ENCODE data around the gene CDKN2B-AS1. TPM values are rescaled to one million over a fixed set of nuclear protein-coding genes. Genes with fewer than 3 reads are reported as not detected.
A peak's percentile ranks its signal among the peaks of the same experiment; 100 is the strongest.
"Not testable (repeated sequence)": the region's sequence is repeated elsewhere in the genome, so short reads cannot be mapped to it uniquely, and the experiment has no call there.

The CDKN2B-AS1 gene
- 1 to 10 TPM in 1 of 2 donors, under 1 TPM in 1; 0.58 to 1.2 TPM for total RNA-seq
- polyA plus RNA-seq = 1 to 10 TPM in 1 of 2 donors, under 1 TPM in 1; 0.97 to 8.0 TPM
- long read RNA-seq, donor 1, partial matches to known transcripts = 0 of 2 reads
- long read RNA-seq, donor 1, other reads (novel, unspliced or antisense) = 2 of 2 reads
- long read RNA-seq, donor 2 = 0 reads

DNA sequence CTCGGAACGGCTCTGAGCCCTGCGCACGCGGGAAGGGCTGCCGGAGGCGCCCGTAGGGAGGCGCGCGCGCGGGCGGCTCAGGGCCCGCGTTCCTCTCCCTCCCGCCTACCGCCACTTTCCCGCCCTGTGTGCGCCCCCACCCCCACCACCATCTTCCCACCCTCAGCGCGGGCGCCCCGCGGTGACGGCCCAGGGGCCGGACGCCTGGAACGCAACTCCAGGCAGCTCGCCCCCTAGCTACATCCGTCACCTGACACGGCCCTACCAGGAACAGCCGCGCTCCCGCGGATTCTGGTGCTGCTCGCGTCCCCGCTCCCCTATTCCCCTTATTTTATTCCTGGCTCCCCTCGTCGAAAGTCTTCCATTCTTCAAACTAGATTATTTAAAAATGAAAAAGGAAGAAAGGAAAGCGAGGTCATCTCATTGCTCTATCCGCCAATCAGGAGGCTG is at the start of gene CDKN2B-AS1:
TSS of gene CDKN2B-AS1 (plus strand) at position 236 of the 450 bp plus-strand sequence.
- Histone ChIP-seq H3K36me3 (ENCODE audit: control insufficient read depth in 1 of 2, insufficient read depth in 2 of 2, low read length in 1 of 2) (no peaks in the 10 kb centered on the region), H3K27me3 (ENCODE audit: control insufficient read depth in 1 of 2, insufficient read depth in 2 of 2, low read length in 1 of 2) (no peaks in the 10 kb centered on the region), H3K4me1 (ENCODE audit: control insufficient read depth in 1 of 2, insufficient read depth in 2 of 2, low read length in 2 of 2) (no peaks in the 10 kb centered on the region), H3K9me3 (ENCODE audit: control insufficient read depth, low read length) (no peaks in the 10 kb centered on the region), H3K27ac (ENCODE audit: low read depth in 1 of 2, low read length in 2 of 2) (no peak within 1 kb of the TSS), H3K4me3 (ENCODE audit: low read length in 2 of 2) (peak within 1 kb of the TSS; percentile 64 to 72)
- peak; percentile 72 to 80 for DNase-seq
- peak; percentile 72 for ATAC-seq (ENCODE audit: low FRiP score)
- intact Hi-C loops (cut with DNase I) = no loop called here
- WGBS, 2 donors = 1% methylated on average over 19 to 43 of the region's 43 CpGs

DNA sequence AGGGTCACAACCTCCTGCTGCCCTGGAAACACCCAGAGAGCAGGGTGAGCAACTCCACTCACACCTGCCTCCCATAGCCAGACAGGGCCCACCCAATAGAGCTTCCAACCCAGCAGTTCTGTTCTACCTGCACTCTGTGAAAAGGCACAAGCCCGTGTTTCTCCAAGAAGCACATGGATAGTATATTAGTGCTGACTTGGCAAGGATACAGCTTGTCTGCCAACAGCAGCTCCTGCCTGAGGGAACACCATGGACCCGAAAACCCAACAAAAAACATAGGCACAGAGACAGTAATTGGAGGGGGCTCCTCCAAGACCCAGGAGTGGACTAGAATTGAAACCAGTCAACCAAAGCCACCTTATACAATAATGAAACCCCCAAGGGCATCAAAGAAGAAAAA is 49.0 kb upstream of the CDKN2B-AS1 start:
- H3K4me1 ChIP-seq (ENCODE audit: control insufficient read depth in 1 of 2, insufficient read depth in 2 of 2, low read length in 2 of 2) = no peaks in the 10 kb centered on the region
- no peaks in the 10 kb centered on the region for H3K36me3 ChIP-seq (ENCODE audit: control insufficient read depth in 1 of 2, insufficient read depth in 2 of 2, low read length in 1 of 2)
- intact Hi-C loops (cut with DNase I) = no loop called here
- H3K4me3 ChIP-seq (ENCODE audit: low read length in 2 of 2) = no peak overlapping the region
- 77 to 84% methylated on average over 2 of the region's 2 CpGs for WGBS, 2 donors
- ATAC-seq (ENCODE audit: low FRiP score) (no peak), DNase-seq (no peak)
- no peak overlapping the region for H3K27ac ChIP-seq (ENCODE audit: low read depth in 1 of 2, low read length in 2 of 2)
- peaks cover 1% of the 10 kb centered on the region for H3K9me3 ChIP-seq (ENCODE audit: control insufficient read depth, low read length)
- no peaks in the 10 kb centered on the region for H3K27me3 ChIP-seq (ENCODE audit: control insufficient read depth in 1 of 2, insufficient read depth in 2 of 2, low read length in 1 of 2)

DNA sequence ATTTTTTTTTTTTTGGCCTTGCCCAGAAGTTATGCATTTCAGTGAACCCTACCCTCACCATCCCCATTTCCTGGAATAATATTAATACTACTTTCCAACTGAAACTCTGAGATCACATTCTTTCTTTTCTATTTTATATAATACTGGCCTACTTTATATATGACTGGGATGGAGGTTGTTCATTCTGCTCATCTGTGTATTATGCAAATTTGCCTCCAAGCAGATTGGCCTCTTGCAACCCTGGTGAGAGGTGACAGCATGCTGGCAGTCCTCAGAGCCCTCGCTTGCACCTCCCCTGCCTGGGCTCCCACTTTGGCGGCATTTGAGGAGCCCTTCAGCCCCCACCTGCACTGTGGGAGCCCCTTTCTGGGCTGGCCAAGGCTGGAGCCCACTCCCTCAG is 35.8 kb upstream of the CDKN2B-AS1 start:
- DNase-seq (no peak), ATAC-seq (ENCODE audit: low FRiP score) (no peak)
- no peak overlapping the region for H3K4me3 ChIP-seq (ENCODE audit: low read length in 2 of 2)
- intact Hi-C loops (cut with DNase I) = no loop called here
- H3K4me1 ChIP-seq (ENCODE audit: control insufficient read depth in 1 of 2, insufficient read depth in 2 of 2, low read length in 2 of 2) = no peaks in the 10 kb centered on the region
- no peak overlapping the region for H3K27ac ChIP-seq (ENCODE audit: low read depth in 1 of 2, low read length in 2 of 2)
- 80 to 84% methylated on average over 2 of the region's 2 CpGs for WGBS, 2 donors
- H3K9me3 ChIP-seq (ENCODE audit: control insufficient read depth, low read length) = peaks cover 2% of the 10 kb centered on the region
- no peaks in the 10 kb centered on the region for H3K36me3 ChIP-seq (ENCODE audit: control insufficient read depth in 1 of 2, insufficient read depth in 2 of 2, low read length in 1 of 2)
- no peaks in the 10 kb centered on the region for H3K27me3 ChIP-seq (ENCODE audit: control insufficient read depth in 1 of 2, insufficient read depth in 2 of 2, low read length in 1 of 2)

DNA sequence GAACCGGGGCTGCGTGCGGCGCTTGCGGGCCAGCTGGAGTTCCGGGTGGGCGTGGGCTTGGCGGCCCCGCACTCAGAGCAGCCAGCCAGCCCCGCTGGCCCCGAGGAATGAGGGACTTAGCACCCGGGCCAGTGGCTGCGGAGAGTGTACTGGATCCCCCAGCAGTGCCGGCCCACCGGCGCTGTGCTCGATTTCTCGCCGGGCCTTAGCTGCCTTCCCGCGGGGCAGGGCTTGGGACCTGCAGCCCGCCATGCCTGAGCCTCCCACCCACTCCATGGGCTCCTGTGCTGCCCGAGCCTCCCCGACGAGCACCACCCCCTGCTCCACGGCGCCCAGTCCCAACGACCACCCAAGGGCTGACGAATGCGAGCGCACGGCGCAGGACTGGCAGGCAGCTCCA is 35.3 kb upstream of the CDKN2B-AS1 start:
- H3K4me3 ChIP-seq (ENCODE audit: low read length in 2 of 2); H3K27me3 ChIP-seq (ENCODE audit: control insufficient read depth in 1 of 2, insufficient read depth in 2 of 2, low read length in 1 of 2); ATAC-seq (ENCODE audit: low FRiP score); intact Hi-C loops (cut with DNase I); H3K27ac ChIP-seq (ENCODE audit: low read depth in 1 of 2, low read length in 2 of 2); H3K9me3 ChIP-seq (ENCODE audit: control insufficient read depth, low read length); DNase-seq; H3K36me3 ChIP-seq (ENCODE audit: control insufficient read depth in 1 of 2, insufficient read depth in 2 of 2, low read length in 1 of 2); H3K4me1 ChIP-seq (ENCODE audit: control insufficient read depth in 1 of 2, insufficient read depth in 2 of 2, low read length in 2 of 2): not testable (repeated sequence)
- 86 to 94% methylated on average over 17 to 33 of the region's 33 CpGs for WGBS, 2 donors

DNA sequence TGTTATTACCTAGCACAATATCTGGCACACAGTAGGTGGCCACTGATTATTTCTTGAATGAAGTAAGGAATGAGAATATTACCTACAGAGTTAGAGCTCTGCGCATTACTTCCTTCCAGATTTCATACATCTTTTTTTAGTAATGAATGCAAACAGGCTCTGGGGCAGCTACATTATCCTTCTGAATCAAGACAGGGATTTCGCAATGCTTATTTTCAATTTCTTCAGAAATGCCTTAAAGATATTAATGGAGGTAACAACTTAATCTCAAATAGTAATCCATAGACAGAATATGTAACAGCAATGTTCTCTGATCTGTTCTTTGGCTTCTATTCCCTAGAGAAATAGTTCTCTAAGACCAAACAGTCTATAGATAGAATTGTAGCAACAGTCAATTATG is 33.0 kb upstream of the CDKN2B-AS1 start:
- ATAC-seq (ENCODE audit: low FRiP score) = no peak
- intact Hi-C loops (cut with DNase I) = no loop called here
- Histone ChIP-seq H3K4me3 (ENCODE audit: low read length in 2 of 2) (no peak overlapping the region), H3K9me3 (ENCODE audit: control insufficient read depth, low read length) (peaks cover 3% of the 10 kb centered on the region), H3K4me1 (ENCODE audit: control insufficient read depth in 1 of 2, insufficient read depth in 2 of 2, low read length in 2 of 2) (no peaks in the 10 kb centered on the region), H3K36me3 (ENCODE audit: control insufficient read depth in 1 of 2, insufficient read depth in 2 of 2, low read length in 1 of 2) (no peaks in the 10 kb centered on the region), H3K27me3 (ENCODE audit: control insufficient read depth in 1 of 2, insufficient read depth in 2 of 2, low read length in 1 of 2) (peaks cover 0 to 2% of the 10 kb centered on the region in 2 donors), H3K27ac (ENCODE audit: low read depth in 1 of 2, low read length in 2 of 2) (no peak overlapping the region)
- no peak for DNase-seq
- 93 to 94% methylated on average over 2 of the region's 2 CpGs for WGBS, 2 donors

DNA sequence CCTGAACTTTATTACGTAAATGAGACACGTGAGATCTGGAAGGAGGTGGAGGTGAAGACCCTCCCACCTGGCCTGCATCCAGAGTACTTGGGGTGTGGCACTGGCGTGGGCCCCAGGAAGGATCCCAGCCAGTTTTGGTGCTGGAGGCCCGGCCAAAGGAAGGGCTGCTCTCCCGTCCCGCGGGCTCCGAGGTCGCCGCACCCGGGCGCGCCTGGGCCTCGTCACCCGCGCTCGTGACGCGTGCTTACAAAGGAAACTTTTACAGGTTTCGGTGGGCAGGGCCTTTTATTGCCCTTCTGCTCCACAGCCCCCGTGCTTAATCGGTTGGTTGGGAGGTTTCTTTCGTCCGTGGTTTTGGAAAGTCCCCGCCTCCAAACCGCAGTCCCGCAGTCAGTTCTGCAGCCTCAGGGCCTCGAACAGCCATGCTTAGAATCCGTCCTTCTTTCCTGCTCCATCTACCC is 29.6 kb upstream of the CDKN2B-AS1 start:
- intact Hi-C loops (cut with DNase I) = no loop called here
- Histone ChIP-seq H3K36me3 (ENCODE audit: control insufficient read depth in 1 of 2, insufficient read depth in 2 of 2, low read length in 1 of 2) (no peaks in the 10 kb centered on the region), H3K9me3 (ENCODE audit: control insufficient read depth, low read length) (peaks cover 3% of the 10 kb centered on the region), H3K4me3 (ENCODE audit: low read length in 2 of 2) (no peak overlapping the region), H3K27me3 (ENCODE audit: control insufficient read depth in 1 of 2, insufficient read depth in 2 of 2, low read length in 1 of 2) (peaks cover 0 to 2% of the 10 kb centered on the region in 2 donors), H3K4me1 (ENCODE audit: control insufficient read depth in 1 of 2, insufficient read depth in 2 of 2, low read length in 2 of 2) (no peaks in the 10 kb centered on the region), H3K27ac (ENCODE audit: low read depth in 1 of 2, low read length in 2 of 2) (no peak overlapping the region)
- ATAC-seq (ENCODE audit: low FRiP score) = no peak
- WGBS, 2 donors = 3 to 4% methylated on average over 24 to 29 of the region's 29 CpGs
- DNase-seq = peak; percentile 51 to 71

DNA sequence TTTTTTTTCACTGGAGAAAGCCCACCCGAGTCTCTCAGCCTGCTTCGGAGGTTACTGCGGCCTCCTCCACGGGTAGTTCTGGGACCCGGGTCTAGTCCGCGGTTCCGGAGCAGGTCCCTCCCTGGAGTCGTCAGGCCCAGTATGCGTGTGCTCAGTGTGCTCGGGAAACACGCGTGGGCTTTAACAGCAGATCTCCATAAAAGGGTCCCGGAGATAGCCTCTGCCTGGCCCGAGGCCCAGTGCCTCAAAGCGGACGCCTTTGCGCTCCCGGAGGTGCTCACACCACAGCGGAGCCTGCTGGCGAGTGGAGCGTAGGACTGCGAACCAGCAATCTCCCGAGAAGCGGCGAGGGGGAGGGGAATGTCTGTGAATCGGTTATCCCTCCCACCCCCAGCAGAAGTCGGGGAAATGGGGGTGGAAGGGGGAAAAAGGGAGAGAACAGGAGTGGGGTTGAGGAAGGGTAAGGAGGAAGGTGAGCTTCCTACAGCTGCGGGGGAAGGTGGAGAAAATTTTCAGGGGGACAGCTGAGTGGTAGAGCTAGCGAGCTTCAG is 29.1 kb upstream of the CDKN2B-AS1 start:
- peak; percentile 50 for ATAC-seq (ENCODE audit: low FRiP score)
- peak; percentile 71 to 74 for DNase-seq
- intact Hi-C loops (cut with DNase I) = no loop called here
- Histone ChIP-seq H3K4me3 (ENCODE audit: low read length in 2 of 2) (no peak overlapping the region), H3K9me3 (ENCODE audit: control insufficient read depth, low read length) (peaks cover 3% of the 10 kb centered on the region), H3K27me3 (ENCODE audit: control insufficient read depth in 1 of 2, insufficient read depth in 2 of 2, low read length in 1 of 2) (peaks cover 0 to 2% of the 10 kb centered on the region in 2 donors), H3K27ac (ENCODE audit: low read depth in 1 of 2, low read length in 2 of 2) (no peak overlapping the region), H3K4me1 (ENCODE audit: control insufficient read depth in 1 of 2, insufficient read depth in 2 of 2, low read length in 2 of 2) (no peaks in the 10 kb centered on the region), H3K36me3 (ENCODE audit: control insufficient read depth in 1 of 2, insufficient read depth in 2 of 2, low read length in 1 of 2) (no peaks in the 10 kb centered on the region)
- WGBS, 2 donors = 2 to 3% methylated on average over 25 to 30 of the region's 30 CpGs

DNA sequence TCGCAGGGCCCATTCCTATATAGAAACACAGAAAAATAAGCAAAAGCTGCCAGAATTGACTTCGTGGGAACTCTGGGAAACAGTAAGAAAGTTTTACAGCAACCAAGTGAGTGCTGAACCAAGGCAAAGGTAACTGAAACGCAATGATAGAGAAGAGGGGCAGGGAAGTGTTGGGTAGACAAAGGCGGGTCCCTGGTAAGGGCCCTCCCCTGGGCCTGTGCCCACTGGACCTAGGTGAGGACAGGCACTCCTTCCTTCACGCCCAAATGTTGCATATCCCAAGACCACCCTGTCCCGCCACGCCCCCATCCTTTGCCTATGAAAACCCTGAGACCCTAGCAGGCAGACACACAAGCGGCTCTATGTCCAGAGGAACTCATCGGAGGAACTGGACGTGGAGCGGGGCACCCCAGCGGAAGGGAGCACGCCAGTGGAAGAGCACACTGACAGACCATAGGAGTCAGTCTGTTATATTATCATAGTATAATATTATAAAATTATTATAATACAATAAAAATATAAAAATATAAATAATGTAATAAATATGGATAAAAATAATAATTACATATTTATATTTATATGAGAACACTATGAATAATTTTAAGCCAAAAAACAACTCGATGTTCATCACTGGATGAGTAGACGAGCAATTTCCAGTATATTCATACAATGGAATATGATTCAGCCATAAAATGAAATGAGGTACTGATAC is 28.3 kb upstream of the CDKN2B-AS1 start:
- no peak overlapping the region for H3K27ac ChIP-seq (ENCODE audit: low read depth in 1 of 2, low read length in 2 of 2)
- WGBS, 2 donors = 22 to 26% methylated on average over 15 of the region's 15 CpGs

More for the DNA sequence above, 28.3 kb upstream of the CDKN2B-AS1 start:
- Histone ChIP-seq H3K27me3 (ENCODE audit: control insufficient read depth in 1 of 2, insufficient read depth in 2 of 2, low read length in 1 of 2) (peaks cover 0 to 5% of the 10 kb centered on the region in 2 donors), H3K4me1 (ENCODE audit: control insufficient read depth in 1 of 2, insufficient read depth in 2 of 2, low read length in 2 of 2) (no peaks in the 10 kb centered on the region), H3K4me3 (ENCODE audit: low read length in 2 of 2) (no peak overlapping the region), H3K36me3 (ENCODE audit: control insufficient read depth in 1 of 2, insufficient read depth in 2 of 2, low read length in 1 of 2) (no peaks in the 10 kb centered on the region), H3K9me3 (ENCODE audit: control insufficient read depth, low read length) (peaks cover 3% of the 10 kb centered on the region)
- ATAC-seq (ENCODE audit: low FRiP score) (no peak), DNase-seq (peak in 1 of 2 donors; percentile 64)
- intact Hi-C loops (cut with DNase I) = no loop called here
